Epithelial cell of esophagus (primary cell): ENCODE results near the gene USP3.
A peak's percentile ranks its signal among the peaks of the same experiment; 100 is the strongest.

Experiments
- DNase-seq: peaks from one replicate; pipeline ENCODE4 v3.0.0; 2010; ENCODE audit warnings: low read depth
- H3K4me3 ChIP-seq: 2 replicates; pipeline ENCODE4 v1.5.1; 2011; ENCODE audit warnings: mild to moderate bottlenecking, low read length, control low read depth
- TF ChIP-seq, protein P1 (sequence below): IDR thresholded peaks from 2 replicates; pipeline ENCODE4 v1.5.1; 2011; ENCODE audit warnings: low read depth, mild to moderate bottlenecking, low read length, control low read depth, inconsistent platforms; ENCODE audit not compliant: insufficient read depth; ENCODE audit errors: missing control alignments

The USP3 gene

DNA sequence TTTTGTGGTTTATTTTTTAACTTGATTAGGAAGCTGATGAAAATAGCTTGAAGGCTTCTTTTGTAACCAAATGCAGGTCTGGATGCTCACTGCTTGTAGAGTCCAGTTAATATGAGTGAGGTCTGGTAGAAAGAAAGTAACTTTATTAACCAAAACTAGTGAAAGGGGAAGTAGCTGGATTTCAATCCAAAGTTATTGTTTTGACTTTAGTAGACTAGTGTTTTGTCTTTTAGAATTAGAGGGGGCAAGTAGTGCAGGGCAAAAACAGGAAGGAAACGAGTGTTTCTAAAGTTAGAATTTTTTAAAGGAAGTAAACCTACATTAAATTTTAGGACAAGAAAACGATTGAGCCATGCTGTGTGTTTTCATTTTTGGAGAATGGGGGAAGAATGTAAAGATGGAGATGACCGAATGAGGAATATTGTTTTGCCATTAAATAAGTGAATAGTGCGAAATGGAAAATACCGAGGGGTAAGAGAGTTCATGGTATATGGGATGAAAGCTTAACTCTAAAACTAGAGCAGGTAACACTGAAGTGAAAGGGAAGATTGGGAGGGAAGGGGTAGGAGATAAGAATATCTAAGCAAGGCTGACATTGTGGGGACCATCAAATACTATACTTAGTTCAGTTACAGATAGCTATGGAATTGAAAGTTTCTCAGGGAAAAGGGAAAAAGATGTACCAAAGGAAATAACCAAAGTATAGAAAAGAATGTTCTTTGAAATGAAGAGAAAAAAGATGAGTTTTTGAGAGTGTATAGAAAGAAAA is 40.0 kb downstream of the USP3 start:
- DNase-seq = no peak
- no peak overlapping the region for H3K4me3 ChIP-seq
- TF ChIP-seq, protein P1, sequence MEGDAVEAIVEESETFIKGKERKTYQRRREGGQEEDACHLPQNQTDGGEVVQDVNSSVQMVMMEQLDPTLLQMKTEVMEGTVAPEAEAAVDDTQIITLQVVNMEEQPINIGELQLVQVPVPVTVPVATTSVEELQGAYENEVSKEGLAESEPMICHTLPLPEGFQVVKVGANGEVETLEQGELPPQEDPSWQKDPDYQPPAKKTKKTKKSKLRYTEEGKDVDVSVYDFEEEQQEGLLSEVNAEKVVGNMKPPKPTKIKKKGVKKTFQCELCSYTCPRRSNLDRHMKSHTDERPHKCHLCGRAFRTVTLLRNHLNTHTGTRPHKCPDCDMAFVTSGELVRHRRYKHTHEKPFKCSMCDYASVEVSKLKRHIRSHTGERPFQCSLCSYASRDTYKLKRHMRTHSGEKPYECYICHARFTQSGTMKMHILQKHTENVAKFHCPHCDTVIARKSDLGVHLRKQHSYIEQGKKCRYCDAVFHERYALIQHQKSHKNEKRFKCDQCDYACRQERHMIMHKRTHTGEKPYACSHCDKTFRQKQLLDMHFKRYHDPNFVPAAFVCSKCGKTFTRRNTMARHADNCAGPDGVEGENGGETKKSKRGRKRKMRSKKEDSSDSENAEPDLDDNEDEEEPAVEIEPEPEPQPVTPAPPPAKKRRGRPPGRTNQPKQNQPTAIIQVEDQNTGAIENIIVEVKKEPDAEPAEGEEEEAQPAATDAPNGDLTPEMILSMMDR = no peak

DNA sequence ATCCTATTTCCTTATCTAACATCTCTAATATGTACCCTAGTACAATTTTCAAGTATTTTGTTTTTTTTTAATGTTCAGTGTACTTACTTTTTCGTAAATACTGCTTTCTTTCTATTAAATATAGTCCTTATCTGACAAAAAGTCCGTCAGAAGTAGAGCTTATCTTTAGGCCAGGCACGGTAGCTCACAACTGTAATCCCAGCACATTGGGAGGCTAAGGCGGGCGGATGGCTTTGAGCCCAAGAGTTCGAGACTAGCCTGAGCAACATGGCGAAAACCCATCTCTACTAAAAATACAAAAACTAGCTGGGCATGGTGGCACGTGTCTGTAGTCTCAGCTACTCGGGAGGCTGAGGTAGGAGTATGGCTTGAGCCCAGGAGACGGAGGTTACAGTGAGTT is 41.1 kb downstream of the USP3 start:
- H3K4me3 ChIP-seq = no peak overlapping the region
- TF ChIP-seq, protein P1 = no peak
- DNase-seq = no peak

DNA sequence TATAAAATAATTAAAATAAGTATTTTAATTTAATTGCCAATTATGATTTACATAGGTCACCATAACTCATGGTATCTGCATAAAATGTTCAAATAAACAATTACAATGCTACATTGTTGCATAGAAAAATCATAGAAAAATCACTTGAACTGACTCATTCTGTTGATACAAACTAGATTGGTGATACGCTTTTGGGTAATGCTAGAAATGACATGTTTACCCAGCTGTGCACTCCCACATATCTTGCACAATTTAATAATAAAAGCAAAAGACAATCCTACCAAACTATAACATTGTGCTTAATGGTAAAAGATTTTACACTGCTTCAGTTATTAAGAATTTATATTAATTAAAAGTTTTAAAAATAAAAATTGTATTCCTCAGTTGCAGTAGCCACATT is 47.0 kb downstream of the USP3 start:
- peak; percentile 64 for DNase-seq
- H3K4me3 ChIP-seq = no peak overlapping the region
- TF ChIP-seq, protein P1 = no peak

DNA sequence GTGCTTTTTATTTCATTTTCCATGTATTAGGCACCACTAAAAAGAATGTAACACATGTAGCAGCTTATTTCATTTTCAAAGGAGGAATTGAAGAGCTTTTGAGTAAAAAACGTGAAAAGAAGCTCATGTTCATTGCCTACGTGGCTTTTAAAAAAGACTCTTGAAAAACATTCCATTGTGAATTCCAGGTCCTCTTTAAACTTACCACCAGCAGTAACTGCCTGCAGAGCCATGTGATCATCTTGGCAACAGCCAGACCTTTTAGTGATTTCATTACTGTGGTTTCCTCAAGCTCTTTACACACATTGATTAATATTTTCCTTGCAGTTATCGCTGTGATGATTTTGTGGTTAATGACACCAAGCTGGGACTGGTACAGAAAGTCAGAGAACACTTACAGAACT is 49.0 kb downstream of the USP3 start:
- peak; percentile 83 for DNase-seq
- no peak overlapping the region for H3K4me3 ChIP-seq
- TF ChIP-seq, protein P1 = no peak

DNA sequence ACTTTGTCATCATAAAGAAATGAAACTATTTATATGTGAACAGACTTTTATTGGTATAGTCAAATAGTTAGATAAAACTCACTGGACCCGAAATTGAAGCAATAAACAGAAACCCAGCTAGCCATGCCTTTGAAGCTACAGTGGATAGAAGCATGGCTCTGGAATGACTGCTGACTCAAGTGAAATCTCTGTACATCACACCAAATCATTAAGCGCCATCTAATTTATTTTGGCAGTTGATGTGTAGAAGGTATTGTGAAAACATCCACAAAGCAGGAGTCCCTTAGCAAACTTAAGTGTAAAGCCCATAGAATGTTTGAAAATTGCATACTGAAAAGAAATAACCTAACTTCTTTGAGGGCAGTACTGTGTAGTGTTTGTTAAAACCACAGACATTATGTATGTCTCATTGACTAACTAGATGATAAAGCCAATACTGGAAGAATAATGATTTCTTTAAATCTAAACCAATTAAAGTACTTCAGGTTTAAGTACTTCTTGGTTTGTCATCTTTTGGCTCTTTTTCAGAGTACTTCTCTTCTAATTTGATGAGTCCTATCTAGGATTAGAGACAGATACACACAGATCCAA is 50.0 kb downstream of the USP3 start:
- TF ChIP-seq, protein P1 = no peak
- no peak for DNase-seq
- H3K4me3 ChIP-seq = no peak overlapping the region

DNA sequence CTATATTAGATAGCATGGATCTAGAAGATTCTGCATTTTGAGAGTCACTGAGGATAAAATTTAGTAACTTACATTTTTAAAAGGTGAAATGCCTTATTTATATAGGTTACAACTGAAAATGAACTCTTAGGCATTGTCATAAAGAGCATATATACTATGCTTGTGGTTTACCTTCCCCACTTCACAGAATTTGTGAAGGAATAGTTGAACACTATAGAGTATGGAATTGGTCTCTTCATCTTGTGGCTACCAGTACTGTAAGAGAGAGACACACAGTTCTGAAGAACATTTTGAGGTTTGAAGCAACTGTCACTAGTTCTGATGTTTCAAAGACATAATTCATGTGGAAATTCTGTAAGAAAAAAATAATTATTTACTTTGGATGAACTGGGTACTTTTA is 51.1 kb downstream of the USP3 start:
- TF ChIP-seq, protein P1 = no peak
- no peak for DNase-seq
- H3K4me3 ChIP-seq = no peak overlapping the region

DNA sequence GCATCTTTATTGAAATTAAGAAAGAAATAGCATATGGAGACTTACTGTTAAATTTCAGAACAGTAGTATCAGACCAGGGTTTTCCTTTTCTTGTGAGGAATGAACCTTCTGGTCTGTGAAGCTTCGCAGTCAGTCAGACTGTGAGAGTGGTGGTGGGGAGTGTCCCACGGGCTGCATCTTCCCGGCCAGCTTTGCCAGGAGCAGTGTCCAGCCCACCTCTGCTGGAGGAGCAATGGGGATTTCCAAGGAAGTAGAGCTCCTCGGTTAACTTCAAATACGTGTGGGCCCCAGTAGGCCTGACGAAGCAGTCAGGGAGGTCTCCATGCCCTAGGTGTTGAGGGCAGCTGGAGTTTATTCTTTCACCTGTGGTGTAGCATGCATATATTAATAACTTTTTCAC is 51.9 kb downstream of the USP3 start:
- H3K4me3 ChIP-seq = no peak overlapping the region
- no peak for DNase-seq
- TF ChIP-seq, protein P1 = no peak
